Measurements from ENCODE around the gene MYEOV.

Gene MYEOV

DNA sequence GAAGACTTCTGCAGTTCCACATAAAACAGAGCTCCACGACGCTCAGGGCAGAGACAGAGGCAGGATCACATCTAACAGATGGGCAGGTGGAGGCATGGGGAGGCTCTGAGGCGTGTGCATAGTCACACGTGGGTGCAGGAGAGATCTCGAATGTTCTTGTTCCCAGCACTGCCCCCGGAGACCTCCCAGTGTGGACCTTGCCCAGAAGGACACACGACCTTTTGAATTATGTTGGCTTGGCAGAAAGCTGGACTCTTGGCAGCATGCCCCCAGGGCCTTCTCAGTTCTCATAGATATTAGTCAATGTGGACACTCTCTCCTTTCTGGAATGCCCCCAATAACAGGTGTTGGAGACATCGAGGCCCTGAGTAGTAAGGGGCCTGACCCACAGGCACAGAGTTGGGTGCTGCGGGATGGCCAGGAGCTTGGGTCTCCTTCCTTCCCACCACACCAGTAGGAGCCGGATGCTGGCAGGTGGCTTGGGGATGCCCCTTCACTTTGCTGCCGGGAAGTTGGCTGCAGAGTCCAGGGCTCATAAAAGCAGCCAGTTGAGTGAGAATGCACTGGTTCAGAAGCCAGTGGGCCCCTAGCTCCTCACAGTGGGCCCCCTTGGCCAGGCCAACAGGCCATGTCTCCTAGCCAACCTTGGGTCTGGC lies 12.1 kb downstream of the MYEOV start:
- no peaks in the 10 kb centered on the region for H3K27me3 ChIP-seq (ENCODE audit: control insufficient read depth, insufficient read depth, low read length)
- no peak overlapping the region for H3K4me3 ChIP-seq (ENCODE audit: low read depth, low read length)
- no peaks in the 10 kb centered on the region for H3K36me3 ChIP-seq (ENCODE audit: control insufficient read depth, insufficient read depth, low read length)
- no peak overlapping the region for H3K9ac ChIP-seq (ENCODE audit: low read depth, low read length)
- no peaks in the 10 kb centered on the region for H3K4me1 ChIP-seq (ENCODE audit: control insufficient read depth, insufficient read depth, low read length)
- H3K27ac ChIP-seq (ENCODE audit: low read depth, low read length), result no peak overlapping the region
- no peaks in the 10 kb centered on the region for H3K9me3 ChIP-seq (ENCODE audit: control insufficient read depth, insufficient read depth, low read length)

DNA sequence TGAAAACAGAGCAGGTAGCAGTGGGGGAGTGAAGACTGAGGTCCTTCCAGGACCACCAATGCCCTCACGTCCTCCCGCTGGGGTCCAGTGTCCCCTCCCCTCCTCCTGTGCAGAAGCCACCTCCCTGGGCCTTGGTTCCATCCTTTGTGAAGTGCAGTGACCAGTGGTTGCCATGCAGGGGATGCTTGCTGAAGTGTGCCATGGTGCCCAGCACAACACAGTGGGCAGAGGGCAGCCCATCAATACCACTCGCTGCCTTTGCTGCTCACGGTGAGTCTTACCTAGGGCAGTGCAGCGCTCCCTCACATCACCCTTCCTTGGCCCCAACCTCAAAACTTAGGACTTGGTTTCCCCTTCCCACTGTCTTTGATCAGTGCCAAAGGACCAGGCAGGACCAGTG lies 12.9 kb downstream of the MYEOV start:
- Histone ChIP-seq H3K27ac (ENCODE audit: low read depth, low read length) (no peak overlapping the region), H3K36me3 (ENCODE audit: control insufficient read depth, insufficient read depth, low read length) (no peaks in the 10 kb centered on the region), H3K9ac (ENCODE audit: low read depth, low read length) (no peak overlapping the region), H3K27me3 (ENCODE audit: control insufficient read depth, insufficient read depth, low read length) (no peaks in the 10 kb centered on the region), H3K4me3 (ENCODE audit: low read depth, low read length) (no peak overlapping the region), H3K4me1 (ENCODE audit: control insufficient read depth, insufficient read depth, low read length) (no peaks in the 10 kb centered on the region), H3K9me3 (ENCODE audit: control insufficient read depth, insufficient read depth, low read length) (no peaks in the 10 kb centered on the region)

DNA sequence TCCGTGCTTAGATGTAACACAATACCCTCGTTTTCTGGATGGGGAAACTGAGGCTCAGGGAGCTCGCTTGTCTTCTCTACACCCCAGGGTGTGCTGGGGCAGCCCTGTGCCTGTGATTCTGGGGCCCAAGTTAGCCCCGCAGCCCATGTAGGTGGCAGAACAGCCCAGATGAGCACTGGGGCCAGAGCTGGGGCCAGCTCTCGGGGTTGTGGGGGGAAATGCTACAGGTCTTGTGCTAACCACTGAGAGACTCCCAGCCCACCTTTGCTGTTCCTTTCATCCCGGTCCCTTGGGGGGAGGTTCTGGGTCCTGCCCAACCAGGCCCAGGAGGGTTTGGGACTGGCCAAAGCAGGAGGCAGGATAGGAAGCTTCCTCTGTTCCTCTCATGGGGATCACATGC lies 13.5 kb downstream of the MYEOV start:
- no peaks in the 10 kb centered on the region for H3K4me1 ChIP-seq (ENCODE audit: control insufficient read depth, insufficient read depth, low read length)
- H3K36me3 ChIP-seq (ENCODE audit: control insufficient read depth, insufficient read depth, low read length), result no peaks in the 10 kb centered on the region
- no peaks in the 10 kb centered on the region for H3K27me3 ChIP-seq (ENCODE audit: control insufficient read depth, insufficient read depth, low read length)
- no peaks in the 10 kb centered on the region for H3K9me3 ChIP-seq (ENCODE audit: control insufficient read depth, insufficient read depth, low read length)
- no peak overlapping the region for H3K9ac ChIP-seq (ENCODE audit: low read depth, low read length)
- H3K27ac ChIP-seq (ENCODE audit: low read depth, low read length), result no peak overlapping the region
- no peak overlapping the region for H3K4me3 ChIP-seq (ENCODE audit: low read depth, low read length)

DNA sequence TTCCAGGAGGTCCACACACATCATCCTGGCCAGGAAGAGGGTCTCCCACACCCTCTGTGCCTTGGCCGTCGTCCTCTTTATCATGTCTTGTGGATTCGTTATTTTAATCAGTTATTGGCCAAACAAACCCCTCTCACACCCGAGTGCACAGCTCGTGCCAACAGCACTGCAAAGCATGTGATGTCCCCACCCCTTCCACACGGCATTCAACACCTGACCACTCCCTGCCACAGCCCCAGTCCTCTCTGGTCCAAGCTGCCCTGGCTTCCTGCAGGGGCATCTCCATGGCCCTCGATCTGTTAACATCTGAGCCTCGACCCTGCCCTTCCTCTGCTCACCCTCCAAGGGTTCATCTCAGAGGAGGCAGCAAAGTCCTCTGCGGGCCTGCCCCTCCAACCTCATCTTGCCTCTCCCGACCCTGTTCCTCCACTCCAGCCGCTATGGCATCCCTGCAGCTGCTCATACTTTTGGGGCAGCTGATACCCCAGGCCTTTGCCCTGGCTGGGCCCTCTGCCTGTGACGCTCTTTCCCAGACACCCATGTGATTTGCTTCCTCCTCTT lies 14.0 kb downstream of the MYEOV start:
- Histone ChIP-seq H3K27ac (ENCODE audit: low read depth, low read length) (no peak overlapping the region), H3K27me3 (ENCODE audit: control insufficient read depth, insufficient read depth, low read length) (no peaks in the 10 kb centered on the region), H3K9me3 (ENCODE audit: control insufficient read depth, insufficient read depth, low read length) (no peaks in the 10 kb centered on the region), H3K9ac (ENCODE audit: low read depth, low read length) (no peak overlapping the region), H3K36me3 (ENCODE audit: control insufficient read depth, insufficient read depth, low read length) (no peaks in the 10 kb centered on the region), H3K4me3 (ENCODE audit: low read depth, low read length) (no peak overlapping the region), H3K4me1 (ENCODE audit: control insufficient read depth, insufficient read depth, low read length) (no peaks in the 10 kb centered on the region)

DNA sequence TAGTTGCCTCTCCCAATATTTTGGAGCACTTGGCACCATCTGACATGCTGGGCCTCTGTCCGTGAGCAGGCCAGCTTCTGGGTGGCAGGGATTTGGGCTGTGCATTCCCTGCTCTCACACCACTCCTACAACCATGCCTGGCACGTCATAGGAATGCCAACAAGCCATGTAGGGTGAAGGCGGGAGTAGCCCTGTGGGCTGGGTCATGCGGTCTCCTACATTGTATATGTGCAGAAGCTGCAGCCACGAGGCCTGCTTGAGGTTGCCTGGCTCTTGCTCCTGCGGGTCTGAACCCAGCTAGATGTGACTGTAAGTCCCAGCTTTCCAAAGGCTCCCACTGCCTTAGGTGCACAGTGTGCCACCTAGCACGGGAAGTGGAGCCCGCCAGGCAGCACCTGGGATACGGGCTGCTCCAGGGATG lies 14.5 kb downstream of the MYEOV start:
- Histone ChIP-seq H3K4me1 (ENCODE audit: control insufficient read depth, insufficient read depth, low read length) (no peaks in the 10 kb centered on the region), H3K9me3 (ENCODE audit: control insufficient read depth, insufficient read depth, low read length) (no peaks in the 10 kb centered on the region), H3K9ac (ENCODE audit: low read depth, low read length) (no peak overlapping the region), H3K36me3 (ENCODE audit: control insufficient read depth, insufficient read depth, low read length) (no peaks in the 10 kb centered on the region), H3K4me3 (ENCODE audit: low read depth, low read length) (no peak overlapping the region), H3K27ac (ENCODE audit: low read depth, low read length) (no peak overlapping the region), H3K27me3 (ENCODE audit: control insufficient read depth, insufficient read depth, low read length) (no peaks in the 10 kb centered on the region)

DNA sequence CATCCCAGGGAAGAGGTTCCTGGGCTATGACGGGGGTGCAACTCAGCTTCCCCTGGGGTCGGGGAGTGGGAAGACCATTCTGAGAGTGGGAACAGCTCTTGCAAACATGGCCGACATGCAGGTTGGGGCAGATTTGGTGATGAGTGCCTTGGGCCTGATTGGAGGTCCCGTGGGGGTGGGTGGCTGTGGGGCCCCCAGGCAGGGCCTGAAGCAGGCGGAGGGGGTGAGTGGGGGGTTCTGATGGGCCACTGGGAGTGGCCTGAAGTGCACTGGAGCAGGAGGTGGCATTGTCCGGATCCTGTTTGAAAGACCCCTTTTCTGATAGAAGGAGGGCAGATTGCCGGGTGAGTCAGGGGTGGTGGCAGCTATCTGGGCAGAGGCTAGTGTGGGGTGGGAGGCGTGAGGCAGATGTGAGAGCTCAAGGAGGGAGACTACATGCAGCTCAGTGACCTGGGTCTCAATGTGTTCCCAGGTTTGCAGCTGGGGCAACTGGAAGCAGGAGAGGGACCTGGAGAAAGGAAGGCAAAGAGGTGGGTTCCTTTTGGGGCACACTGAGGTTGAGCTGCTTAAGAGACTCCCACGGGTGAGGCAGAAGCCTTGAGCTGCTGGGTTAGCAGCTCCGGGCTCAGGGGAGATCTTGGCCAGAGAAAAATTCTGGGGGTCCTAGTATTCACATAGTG lies 15.1 kb downstream of the MYEOV start:
- H3K9ac ChIP-seq (ENCODE audit: low read depth, low read length), result no peak overlapping the region
- no peak overlapping the region for H3K27ac ChIP-seq (ENCODE audit: low read depth, low read length)
- no peaks in the 10 kb centered on the region for H3K4me1 ChIP-seq (ENCODE audit: control insufficient read depth, insufficient read depth, low read length)

DNA sequence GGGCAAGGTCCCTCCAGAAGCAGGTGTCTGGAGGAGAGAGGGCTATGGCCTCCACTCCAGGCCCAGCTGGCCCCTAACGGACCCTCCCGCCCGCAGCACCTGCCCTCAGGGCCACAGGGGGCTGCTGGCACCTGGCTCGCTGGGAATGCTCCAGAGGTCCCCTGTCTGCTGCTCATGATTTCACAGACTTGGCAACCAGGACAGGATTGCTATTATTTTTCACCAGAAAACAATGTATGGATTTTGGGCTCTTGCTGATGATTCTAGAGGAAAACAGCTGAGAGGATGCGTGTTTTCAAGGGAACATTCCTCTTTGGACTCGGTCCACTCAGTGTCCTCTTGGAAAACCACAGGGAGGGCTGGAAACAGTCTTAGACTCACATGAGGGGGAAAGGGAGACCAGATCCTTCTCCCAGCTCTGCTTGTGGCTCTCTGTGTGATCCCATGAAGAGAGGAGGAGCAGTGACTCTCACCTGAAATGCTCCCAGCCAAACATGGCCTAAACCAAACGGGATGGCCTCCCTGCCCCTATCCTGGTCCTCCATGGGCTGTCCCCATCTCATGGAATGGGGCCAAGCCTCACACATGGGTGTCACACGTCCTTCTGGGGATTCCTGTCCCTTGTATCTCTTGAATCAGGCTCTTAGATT lies 15.8 kb downstream of the MYEOV start:
- Histone ChIP-seq H3K9ac (ENCODE audit: low read depth, low read length) (no peak overlapping the region), H3K27ac (ENCODE audit: low read depth, low read length) (no peak overlapping the region), H3K4me1 (ENCODE audit: control insufficient read depth, insufficient read depth, low read length) (no peaks in the 10 kb centered on the region), H3K4me3 (ENCODE audit: low read depth, low read length) (no peak overlapping the region), H3K9me3 (ENCODE audit: control insufficient read depth, insufficient read depth, low read length) (no peaks in the 10 kb centered on the region), H3K27me3 (ENCODE audit: control insufficient read depth, insufficient read depth, low read length) (no peaks in the 10 kb centered on the region), H3K36me3 (ENCODE audit: control insufficient read depth, insufficient read depth, low read length) (no peaks in the 10 kb centered on the region)

More for the DNA sequence above, 15.1 kb downstream of the MYEOV start:
- H3K27me3 ChIP-seq (ENCODE audit: control insufficient read depth, insufficient read depth, low read length), result no peaks in the 10 kb centered on the region
- no peaks in the 10 kb centered on the region for H3K9me3 ChIP-seq (ENCODE audit: control insufficient read depth, insufficient read depth, low read length)
- H3K4me3 ChIP-seq (ENCODE audit: low read depth, low read length), result no peak overlapping the region
- no peaks in the 10 kb centered on the region for H3K36me3 ChIP-seq (ENCODE audit: control insufficient read depth, insufficient read depth, low read length)

DNA sequence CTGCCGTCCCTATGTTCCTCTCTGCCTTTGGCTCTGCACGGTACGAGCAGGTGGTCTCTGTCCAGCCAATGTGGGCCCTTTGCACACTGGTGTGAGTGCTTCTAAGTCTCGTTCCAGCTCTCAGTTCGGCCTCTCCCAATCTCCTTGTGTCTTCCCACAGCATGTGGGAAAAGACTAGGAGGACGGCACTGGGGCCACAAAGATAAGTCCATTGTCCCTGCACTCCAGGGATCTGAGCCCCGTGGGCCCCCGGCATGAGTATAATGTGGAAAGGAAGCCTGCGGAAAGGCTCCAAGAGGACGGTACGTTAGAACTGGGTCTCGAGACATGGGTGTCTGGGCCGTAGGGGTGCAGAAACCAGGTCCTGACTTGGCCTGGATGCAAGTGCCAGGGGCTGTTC lies 16.4 kb downstream of the MYEOV start:
- H3K9ac ChIP-seq (ENCODE audit: low read depth, low read length), result no peak overlapping the region
- H3K27ac ChIP-seq (ENCODE audit: low read depth, low read length), result no peak overlapping the region
- H3K4me1 ChIP-seq (ENCODE audit: control insufficient read depth, insufficient read depth, low read length), result no peaks in the 10 kb centered on the region
- no peaks in the 10 kb centered on the region for H3K36me3 ChIP-seq (ENCODE audit: control insufficient read depth, insufficient read depth, low read length)
- no peaks in the 10 kb centered on the region for H3K27me3 ChIP-seq (ENCODE audit: control insufficient read depth, insufficient read depth, low read length)
- no peaks in the 10 kb centered on the region for H3K9me3 ChIP-seq (ENCODE audit: control insufficient read depth, insufficient read depth, low read length)
- no peak overlapping the region for H3K4me3 ChIP-seq (ENCODE audit: low read depth, low read length)

DNA sequence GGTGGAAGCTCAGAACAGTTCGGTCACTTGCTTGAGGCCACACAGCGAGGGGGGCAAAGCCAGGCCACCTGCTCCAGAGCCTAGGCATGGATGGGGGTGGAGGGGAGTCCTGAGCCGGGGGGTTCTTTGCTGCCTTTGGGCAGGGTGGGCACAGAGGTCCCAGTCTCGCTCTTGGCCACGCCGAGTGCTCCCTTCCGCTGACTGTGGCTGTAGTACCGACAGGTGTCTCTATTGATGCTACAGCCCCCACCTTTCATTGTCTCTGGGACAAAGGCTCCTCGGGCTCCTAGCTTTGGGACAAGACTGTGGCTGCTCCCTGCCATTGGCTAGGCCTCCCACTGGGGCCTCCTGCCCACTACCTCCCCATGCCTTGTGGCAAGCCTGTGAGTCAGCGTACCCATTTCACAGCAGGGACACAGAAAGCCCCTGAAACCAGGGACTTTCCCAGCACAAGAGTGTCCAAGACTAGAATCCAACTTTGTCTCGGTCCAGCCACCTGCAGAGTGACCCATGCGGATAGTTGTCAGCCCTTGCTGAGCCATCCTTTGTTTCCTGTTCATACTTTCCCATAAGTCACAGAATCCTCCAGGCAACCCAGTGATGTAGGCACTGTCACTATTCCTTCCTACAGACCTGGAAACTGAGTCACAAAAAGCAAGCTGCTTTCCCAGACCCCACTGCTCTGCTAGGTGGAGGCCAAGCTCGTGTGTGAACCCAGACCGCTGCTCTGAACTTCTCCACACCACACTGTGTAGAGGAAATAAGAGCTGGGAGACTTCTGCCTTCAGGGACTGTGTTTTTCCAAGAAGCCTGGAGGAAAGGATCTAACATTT lies 17.2 kb downstream of the MYEOV start:
- Histone ChIP-seq H3K4me1 (ENCODE audit: control insufficient read depth, insufficient read depth, low read length) (no peaks in the 10 kb centered on the region), H3K4me3 (ENCODE audit: low read depth, low read length) (no peak overlapping the region), H3K9ac (ENCODE audit: low read depth, low read length) (no peak overlapping the region), H3K27ac (ENCODE audit: low read depth, low read length) (no peak overlapping the region), H3K27me3 (ENCODE audit: control insufficient read depth, insufficient read depth, low read length) (no peaks in the 10 kb centered on the region), H3K36me3 (ENCODE audit: control insufficient read depth, insufficient read depth, low read length) (no peaks in the 10 kb centered on the region), H3K9me3 (ENCODE audit: control insufficient read depth, insufficient read depth, low read length) (no peaks in the 10 kb centered on the region)

DNA sequence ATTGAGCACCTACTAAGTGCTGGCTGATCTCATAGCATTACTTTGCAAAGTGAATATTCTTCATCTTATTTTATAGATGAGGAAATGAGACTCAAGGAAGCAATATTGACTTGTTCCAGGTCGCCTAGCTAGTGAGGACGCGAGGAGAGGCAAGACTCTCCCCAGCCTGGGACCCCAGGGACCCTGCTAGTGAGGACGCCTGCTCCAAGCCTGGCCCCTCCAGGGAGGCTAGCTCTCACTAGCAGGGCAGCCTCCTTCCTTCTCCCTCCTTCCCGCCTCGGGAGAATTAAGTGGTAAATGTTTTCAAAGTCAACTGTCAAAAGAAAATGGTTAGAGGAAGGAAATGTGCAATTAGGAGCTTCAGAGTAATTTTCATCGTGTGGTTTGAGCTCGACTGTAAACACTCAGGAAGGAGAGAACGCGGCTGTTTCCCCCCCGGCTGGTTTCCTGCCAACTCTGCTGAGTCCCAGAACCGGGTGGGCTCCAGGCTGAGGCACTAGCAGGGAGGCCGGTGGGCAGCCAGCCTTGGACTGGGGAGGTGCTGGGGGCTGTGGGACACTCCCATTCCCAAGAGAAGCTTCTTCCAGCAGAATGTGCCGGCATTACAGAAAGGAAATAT lies 17.9 kb downstream of the MYEOV start:
- H3K27ac ChIP-seq (ENCODE audit: low read depth, low read length), result no peak overlapping the region

More for the DNA sequence above, 17.9 kb downstream of the MYEOV start:
- H3K36me3 ChIP-seq (ENCODE audit: control insufficient read depth, insufficient read depth, low read length), result no peaks in the 10 kb centered on the region
- H3K9ac ChIP-seq (ENCODE audit: low read depth, low read length), result no peak overlapping the region
- no peaks in the 10 kb centered on the region for H3K4me1 ChIP-seq (ENCODE audit: control insufficient read depth, insufficient read depth, low read length)
- H3K27me3 ChIP-seq (ENCODE audit: control insufficient read depth, insufficient read depth, low read length), result no peaks in the 10 kb centered on the region
- H3K9me3 ChIP-seq (ENCODE audit: control insufficient read depth, insufficient read depth, low read length), result no peaks in the 10 kb centered on the region
- H3K4me3 ChIP-seq (ENCODE audit: low read depth, low read length), result no peak overlapping the region

Measured in HUES48 (cell line).